HepG2 (cell line): ENCODE data around the gene FCAMR. TPM values are rescaled to one million over a fixed set of nuclear protein-coding genes. Genes with fewer than 3 reads are reported as not detected.

Experiments
- ATAC-seq: fragments of 200-7000 bp; cut with Tn5 transposase; 3 replicates; pipeline ENCODE4 v1.9.1; 2020; ENCODE audit warnings: mild to moderate bottlenecking, moderate library complexity
- BruUV-seq: library from RNA; stranded (reverse); fragments of 400-500 nt; replicated peaks from 2 replicates; lab custom pipeline; 2021; lab: Mats Ljungman, UMichigan
- CTCF ChIA-PET: fragments of 300-600 bp; formaldehyde crosslinking; extraction: SDS; loops from one replicate; lab custom pipeline; 2021; ENCODE audit warnings: low total read pairs, inconsistent platforms, low intra/inter-chr PET ratio; lab: Yijun Ruan, JAX
- POLR2A ChIA-PET: fragments of 350-600 bp; sonication (Branson Sonifier 250); formaldehyde crosslinking; loops from one replicate; lab custom pipeline; 2020; ENCODE audit warnings: antibody characterized with exemption, inconsistent platforms; lab: Yijun Ruan, JAX
- DNase-seq: peaks from one replicate; pipeline ENCODE4 v3.0.0-alpha.2; 2015; ENCODE audit warnings: low spot score
- FAIRE-seq: peaks from 3 replicates; lab custom pipeline; 2011; peaks lifted over from hg19 to GRCh38; lab: Jason Lieb, UNC
- H2AFZ ChIP-seq: one replicate; pipeline ENCODE4 v1.6.1; 2011; ENCODE audit warnings: low read length, inconsistent platforms
- H3K27ac ChIP-seq: fragments of 300-600 bp; 3 replicates; pipeline ENCODE4 v1.8.0; 2011; ENCODE audit warnings: mixed run types, mild to moderate bottlenecking, mixed read lengths, low read length, inconsistent platforms; ENCODE audit not compliant: insufficient read depth; ENCODE audit errors: extremely low read length
- H3K27me3 ChIP-seq, 2 experiments: fragments of 200-600 bp in 1 of 2; 2 replicates in 1 of 2; 3 replicates in 1 of 2; pipeline versions ENCODE4 v1.6.0 to v1.8.0; 2011; ENCODE audit warnings: low read length in 2 of 2, mild to moderate bottlenecking in 2 of 2, moderate library complexity in 2 of 2, inconsistent platforms in 1 of 2; ENCODE audit not compliant: insufficient read depth in 2 of 2, control insufficient read depth in 1 of 2
- H3K36me3 ChIP-seq, 2 experiments: fragments of 200-600 bp in 1 of 2; replicated peaks in 1 of 2; 2 replicates in 1 of 2; 3 replicates in 1 of 2; pipeline versions ENCODE4 v1.5.1 to v1.8.0; 2011; ENCODE audit warnings: low read length in 2 of 2, inconsistent platforms in 1 of 2; ENCODE audit not compliant: insufficient read depth in 2 of 2, control insufficient read depth in 1 of 2
- H3K4me1 ChIP-seq: 2 replicates; pipeline ENCODE4 v1.5.1; 2012; ENCODE audit warnings: low read length, inconsistent platforms; ENCODE audit not compliant: insufficient read depth
- H3K4me2 ChIP-seq: 2 replicates; pipeline ENCODE4 v1.6.0; 2011; ENCODE audit warnings: low read depth, low read length, inconsistent platforms
- H3K4me3 ChIP-seq, 3 experiments: fragments of 200-600 bp in 1 of 3; sonication (generic), shearing (Covaris generic) in 1 of 3; replicated peaks in 1 of 3; 2 replicates each; pipeline ENCODE4 v1.5.1; 2011 to 2016; ENCODE audit warnings: low read length in 3 of 3, inconsistent platforms in 2 of 3, low read depth in 2 of 3, mild to moderate bottlenecking in 2 of 3, control low read depth in 1 of 3, mixed read lengths in 1 of 3; ENCODE audit not compliant: insufficient read depth in 1 of 3
- H3K79me2 ChIP-seq: one replicate; pipeline ENCODE4 v1.6.1; 2011; ENCODE audit warnings: low read length, inconsistent platforms; ENCODE audit not compliant: insufficient read depth
- H3K9ac ChIP-seq: 2 replicates; pipeline ENCODE4 v1.6.0; 2011; ENCODE audit warnings: mild to moderate bottlenecking, low read depth, low read length, inconsistent platforms; ENCODE audit not compliant: insufficient read depth
- H3K9me3 ChIP-seq: 2 replicates; pipeline ENCODE4 v1.5.1; 2012; ENCODE audit warnings: mild to moderate bottlenecking, low read length
- H4K20me1 ChIP-seq: 2 replicates; pipeline ENCODE4 v1.6.0; 2011; ENCODE audit warnings: inconsistent platforms, mild to moderate bottlenecking, low read length, moderate library complexity; ENCODE audit not compliant: insufficient read depth
- DRAP1 ChIP-seq: IDR thresholded peaks from 2 replicates; pipeline ENCODE4 v1.6.1; 2016; ENCODE audit warnings: missing genetic modification reagents, missing compliant biosample characterization
- EZH2 ChIP-seq: conservative IDR thresholded peaks from 2 replicates; pipeline ENCODE4 v1.6.1; 2012; ENCODE audit warnings: mild to moderate bottlenecking, low read depth, low read length, moderate library complexity
- HNRNPLL ChIP-seq: fragments of 200-400 bp; formaldehyde crosslinking; IDR thresholded peaks from 2 replicates; pipeline ENCODE4 v1.6.1; 2017; ENCODE audit warnings: mild to moderate bottlenecking, low read depth, low read length; ENCODE audit not compliant: poor library complexity, severe bottlenecking
- PHF8 ChIP-seq: sonication (generic); formaldehyde crosslinking; IDR thresholded peaks from 2 replicates; pipeline ENCODE4 v1.5.0; 2020; ENCODE audit warnings: missing genetic modification reagents
- ZNF407 ChIP-seq: sonication (generic); formaldehyde crosslinking; IDR thresholded peaks from one replicate; pipeline ENCODE4 v1.5.1; 2020; ENCODE audit warnings: mild to moderate bottlenecking, missing genetic modification reagents; ENCODE audit errors: not compliant biosample characterization
- ZNF468 ChIP-seq: sonication (generic); formaldehyde crosslinking; IDR thresholded peaks from 2 replicates; pipeline ENCODE4 v1.8.0; 2022; ENCODE audit warnings: mild to moderate bottlenecking, moderate library complexity, missing genetic modification reagents
- ZNF550 ChIP-seq: sonication (generic); formaldehyde crosslinking; IDR thresholded peaks from 2 replicates; pipeline ENCODE4 v1.4.0; 2020; ENCODE audit warnings: mild to moderate bottlenecking, missing genetic modification reagents, borderline replicate concordance
- ZSCAN22 ChIP-seq: sonication (generic); formaldehyde crosslinking; IDR thresholded peaks from 2 replicates; pipeline ENCODE4 v1.4.0; 2020; ENCODE audit warnings: mild to moderate bottlenecking, missing genetic modification reagents
- WGBS: methylation state at CpG from one replicate; pipeline ENCODE4 v1.1.6; 2017; ENCODE audit warnings: low lambda C conversion rate; 5-methylcytosine and 5-hydroxymethylcytosine counted together
- in situ Hi-C: cut with HindIII; loops from 2 replicates; pipeline ENCODE4 v1.10.0; 2017; ENCODE audit warnings: low pct_unique_long_range_greater_than_20kb; ENCODE audit not compliant: extremely low pct_ligation_motif_present
- intact Hi-C: fragments of 100-400 bp; cut with micrococcal nuclease; formaldehyde crosslinking; loops from one replicate; pipeline ENCODE4 v1.10.0; 2022; ENCODE audit not compliant: unreplicated experiment
- polyA plus RNA-seq, 8 experiments: library from polyadenylated mRNA; depleted of rRNA in 3 of 8; stranded (reverse) in 7 of 8; unstranded in 1 of 8; fragments of >200 nt; fragmentation: Illumina TruSeq in 4 of 8; extraction: Trizol in 4 of 8; gene quantifications; 2 replicates each; pipeline versions ENCODE4 v1.2.1 to v1.2.3, GENCODE V29; 2011 to 2016; ENCODE audit warnings: low read depth in 4 of 8, missing spikeins in 1 of 8, mixed read lengths in 1 of 8; ENCODE audit not compliant: insufficient read depth in 1 of 8
- total RNA-seq, 5 experiments: library from RNA; depleted of rRNA; stranded (reverse); fragments of >200 nt; fragmentation: Illumina TruSeq; extraction: Trizol; gene quantifications; 2 replicates each; pipeline ENCODE4 v1.2.3, GENCODE V29; 2016; ENCODE audit warnings: low read depth in 1 of 5

The FCAMR gene
- total and polyA plus RNA-seq, 2 of the 13 experiments (the other 11 are each of a cell fraction or from before 2014, with no cell fraction given) = not detected

GRCh38 chr1:206909883-206910318, 60.4 kb downstream of the FCAMR start:
- Histone ChIP-seq H3K9ac (no peak overlapping the region), H2AFZ (no peak overlapping the region), H4K20me1 (no peaks in the 10 kb centered on the region), H3K36me3 (no peaks in the 10 kb centered on the region), H3K27me3 (peaks cover 4 to 38% of the 10 kb centered on the region in 2 experiments; a peak in 4 of 5 replicates), H3K79me2 (no peaks in the 10 kb centered on the region), H3K4me3 (peak overlapping the region; percentile 40 to 61 (median 42); a peak in 2 of 6 replicates), H3K27ac (no peak overlapping the region), H3K4me1 (no peaks in the 10 kb centered on the region), H3K4me2 (peak overlapping the region; percentile 63), H3K9me3 (no peaks in the 10 kb centered on the region)
- no peak for DNase-seq
- peak; percentile 8; the same call in 1 of the 3 replicates for ATAC-seq
- intact Hi-C loops (loop anchor here (1.0 to 5.0 kb wide), 4 partner anchors 43 to 276 kb away; partner anchors contain the start of gene IL20), in situ Hi-C loops (loop anchor here (5.0 to 25.0 kb wide), 2 partner anchors 173 to 273 kb away; partner anchors contain the start of gene DYRK3)
- WGBS = 44% methylated on average over 10 of the region's 14 CpGs
- FAIRE-seq = no peak
- POLR2A ChIA-PET = no interaction called here
- no peak for TF ChIP-seq DRAP1
- TF ChIP-seq EZH2 = 0 out of 2 replicates have a peak, but pooled peaks have one; percentile 51
- peak; percentile 71 for TF ChIP-seq ZSCAN22
- CTCF ChIA-PET = no interaction called here
- no TSS peak for BruUV-seq

GRCh38 chr1:206909161-206909882, 60.9 kb downstream of the FCAMR start:
- ChIA-PET CTCF (no interaction called here), POLR2A (no interaction called here)
- no peaks in the 10 kb centered on the region for H4K20me1 ChIP-seq
- peak overlapping the region; percentile 40 to 61 (median 42); a peak in 4 of 6 replicates for H3K4me3 ChIP-seq
- H3K36me3 ChIP-seq = no peaks in the 10 kb centered on the region
- H3K27ac ChIP-seq = no peak overlapping the region
- peaks cover 4 to 38% of the 10 kb centered on the region in 2 experiments; a peak in 4 of 5 replicates for H3K27me3 ChIP-seq
- no peak for FAIRE-seq
- H3K4me1 ChIP-seq = no peaks in the 10 kb centered on the region
- H3K9ac ChIP-seq = no peak overlapping the region
- intact Hi-C loops = no loop called here
- ATAC-seq = peak; percentile 65
- no peak overlapping the region for H2AFZ ChIP-seq
- peak overlapping the region; percentile 63 for H3K4me2 ChIP-seq
- 3% methylated on average over 20 of the region's 69 CpGs for WGBS
- BruUV-seq = no TSS peak
- H3K79me2 ChIP-seq = no peaks in the 10 kb centered on the region
- H3K9me3 ChIP-seq = no peaks in the 10 kb centered on the region
- DNase-seq = no peak
- in situ Hi-C loops = loop anchor here (25.0 kb wide), 1 partner anchor 272 kb away; the partner anchor contains the start of gene DYRK3
- TF ChIP-seq ZNF468 (CRISPR knock-in tag) (no peak), HNRNPLL (peak; percentile 55), ZNF407 (no peak), ZNF550 (CRISPR knock-in tag) (no peak), PHF8 (no peak)
